Heart left ventricle (tissue), 16 donors: Measurements from ENCODE around the gene MACROD1. TPM values are rescaled to one million over a fixed set of nuclear protein-coding genes. Genes with fewer than 3 reads are reported as not detected.

Source experiments
- ATAC-seq, 4 donors: fragments of 200-7000 bp; cut with Tn5 transposase; one replicate each; pipeline ENCODE4 v1.9.1; 2020 to 2022; ENCODE audit warnings: moderate library complexity in 4 of 4, mild to moderate bottlenecking in 3 of 4, moderate number of reproducible peaks in 1 of 4
- DNase-seq, 5 donors: peaks; one replicate each; pipeline ENCODE4 v3.0.0-alpha.2; 2020
- H3K27ac ChIP-seq, 12 donors: fragments of 200-600 bp; sonication (generic) in 4 of 12; one replicate each; pipeline versions ENCODE4 v1.5.0 to v1.8.0; 2016 to 2022; ENCODE audit warnings: mild to moderate bottlenecking in 2 of 12
- H3K27me3 ChIP-seq, 9 donors: fragments of 200-600 bp; sonication (generic) in 2 of 9; one replicate each; pipeline versions ENCODE4 v1.5.1 to v1.8.0; 2016 to 2022; ENCODE audit warnings: mild to moderate bottlenecking in 3 of 9
- H3K36me3 ChIP-seq, 9 donors: fragments of 200-600 bp; sonication (generic) in 2 of 9; one replicate each; pipeline versions ENCODE4 v1.5.0 to v1.8.0; 2018 to 2022; ENCODE audit warnings: mild to moderate bottlenecking in 2 of 9
- H3K4me1 ChIP-seq, 12 donors: fragments of 200-600 bp; sonication (generic) in 4 of 12; one replicate each; pipeline versions ENCODE4 v1.5.0 to v1.8.0; 2016 to 2022; ENCODE audit warnings: mild to moderate bottlenecking in 3 of 12
- H3K4me3 ChIP-seq, 12 donors: fragments of 200-600 bp; sonication (generic) in 4 of 12; one replicate each; pipeline versions ENCODE4 v1.5.0 to v1.8.0; 2017 to 2022; ENCODE audit warnings: mild to moderate bottlenecking in 9 of 12, moderate library complexity in 4 of 12
- H3K9me3 ChIP-seq, 12 donors: fragments of 200-600 bp; sonication (generic) in 4 of 12; one replicate each; pipeline versions ENCODE4 v1.5.0 to v1.8.0; 2016 to 2022; ENCODE audit warnings: mild to moderate bottlenecking in 1 of 12
- POLR2A ChIP-seq, 2 donors: fragments of 450-650 bp; IDR thresholded peaks; one replicate each; pipeline ENCODE4 v1.6.1; 2017; ENCODE audit warnings: antibody characterized with exemption in 2 of 2, mild to moderate bottlenecking in 2 of 2, moderate library complexity in 2 of 2
- WGBS, 4 donors: extraction: QIAGEN DNeasy Blood & Tissue Kit in 2 of 4; methylation state at CpG; one replicate each; pipeline versions ENCODE4 v1.1.5 to v1.1.7; 2013 to 2018; 5-methylcytosine and 5-hydroxymethylcytosine counted together
- intact Hi-C, 10 donors: fragments of 100-400 bp; cut with DNase I; formaldehyde crosslinking; loops; one replicate each; pipeline versions ENCODE4 v1.11.1 to v1.14.2; 2022
- polyA plus RNA-seq, 2 donors: library from polyadenylated mRNA; stranded (reverse); fragments of 200-250 nt; gene quantifications; one replicate each; pipeline ENCODE4 v1.2.3, GENCODE V29; 2013
- total RNA-seq, 9 donors: library from RNA; depleted of rRNA in 2 of 9; stranded (reverse); fragments of >200 nt in 2 of 9; fragmentation: NEBNext Ultra II Directional in 3 of 9; extraction: Animal tissue kit (Norgen Biotek cat#: 25700) in 3 of 9; gene quantifications; one replicate each; pipeline versions ENCODE4 v1.1.0 to v1.2.4, GENCODE V29; 2016 to 2023
- TF ChIP-seq, protein P1 (sequence below), 12 donors: fragments of 200-600 bp; sonication (generic) in 4 of 12; IDR thresholded peaks; one replicate each; pipeline versions ENCODE4 v1.5.0 to v1.8.0; 2018 to 2022; ENCODE audit warnings: antibody characterized with exemption in 12 of 12, mild to moderate bottlenecking in 5 of 12
- donor health status: ischemic (EF 13 %, LVEDD 7.1; RV severe dilation, severe dysfunction).
- donor health status: healthy with polysubstance abuse.
- donor health status: DM: no; HTN: yes; CAD: no.
- donor health status: DM: no; HTN: no; CAD: no.
- donor health status: ischemic (EF 25% LVEDD 6.9; RV normal size, moderate dysfunction).
- donor health status: ischemic (EF 25% LVEDD 5.7; RV mildly dilated, moderate dysfunction).
- donor health status: healthy.
- donor health status: DM: yes; HTN: yes; CAD: no.
- donor health status: ischemic (EF 35%, LVEDD 5.7; RV mildly dilated, moderate dysfunction).
- donor health status: nonischemic (EF 11% LVEDD 7.7; RV severe dilation, severe dysfunction).
- donor health status: DM: yes; HTN: yes; CAD: no.
- donor health status: PGD.
- donor health status: ischemic (EF 29% LVEDD 5.4; RV normal size, mild dysfunction).
- donor health status: nonischemic (EF 23%, LVEDD 6.1; RV moderate dilation, normal function).

MACROD1 gene
- total and polyA plus RNA-seq, 11 donors = 48.9 to 287 (median 116) TPM

DNA sequence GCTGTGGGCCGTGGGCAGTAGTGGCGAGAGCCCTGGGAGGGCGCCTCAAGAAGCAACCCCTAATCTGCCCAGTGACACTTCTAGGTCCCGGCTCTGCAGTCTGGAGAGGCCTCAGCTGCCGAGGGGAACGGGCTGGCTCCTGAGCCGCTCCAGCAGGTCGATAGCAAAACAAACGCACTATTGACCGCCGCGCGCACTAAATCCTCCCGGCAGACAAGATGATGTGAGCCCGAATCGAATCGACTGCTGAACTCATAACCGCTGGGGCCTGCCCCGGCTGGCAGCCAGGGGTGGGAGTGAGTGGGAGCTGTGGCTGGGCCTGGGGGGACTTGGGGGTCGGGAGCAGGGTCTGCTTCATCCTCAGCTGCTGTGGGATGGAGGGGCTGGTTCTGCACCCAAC is 94.1 kb downstream of the MACROD1 start:
- ATAC-seq (no peak), DNase-seq (no peak)
- intact Hi-C loops = no loop called here
- TF ChIP-seq, protein P1, sequence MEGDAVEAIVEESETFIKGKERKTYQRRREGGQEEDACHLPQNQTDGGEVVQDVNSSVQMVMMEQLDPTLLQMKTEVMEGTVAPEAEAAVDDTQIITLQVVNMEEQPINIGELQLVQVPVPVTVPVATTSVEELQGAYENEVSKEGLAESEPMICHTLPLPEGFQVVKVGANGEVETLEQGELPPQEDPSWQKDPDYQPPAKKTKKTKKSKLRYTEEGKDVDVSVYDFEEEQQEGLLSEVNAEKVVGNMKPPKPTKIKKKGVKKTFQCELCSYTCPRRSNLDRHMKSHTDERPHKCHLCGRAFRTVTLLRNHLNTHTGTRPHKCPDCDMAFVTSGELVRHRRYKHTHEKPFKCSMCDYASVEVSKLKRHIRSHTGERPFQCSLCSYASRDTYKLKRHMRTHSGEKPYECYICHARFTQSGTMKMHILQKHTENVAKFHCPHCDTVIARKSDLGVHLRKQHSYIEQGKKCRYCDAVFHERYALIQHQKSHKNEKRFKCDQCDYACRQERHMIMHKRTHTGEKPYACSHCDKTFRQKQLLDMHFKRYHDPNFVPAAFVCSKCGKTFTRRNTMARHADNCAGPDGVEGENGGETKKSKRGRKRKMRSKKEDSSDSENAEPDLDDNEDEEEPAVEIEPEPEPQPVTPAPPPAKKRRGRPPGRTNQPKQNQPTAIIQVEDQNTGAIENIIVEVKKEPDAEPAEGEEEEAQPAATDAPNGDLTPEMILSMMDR (IDR thresholded peaks at IDR 0.05) = no peak
- no peak for TF ChIP-seq POLR2A (IDR thresholded peaks at IDR 0.05)
- H3K4me1 ChIP-seq = peaks cover 0 to 65% (median 6%) of the 10 kb centered on the region in 12 donors
- H3K4me3 ChIP-seq = no peak overlapping the region
- H3K27me3 ChIP-seq = no peaks in the 10 kb centered on the region
- H3K27ac ChIP-seq = no peak overlapping the region
- WGBS, 4 donors = 89 to 93% (median 90%) methylated on average over 20 of the region's 20 CpGs
- no peaks in the 10 kb centered on the region for H3K9me3 ChIP-seq
- H3K36me3 ChIP-seq = no peaks in the 10 kb centered on the region

DNA sequence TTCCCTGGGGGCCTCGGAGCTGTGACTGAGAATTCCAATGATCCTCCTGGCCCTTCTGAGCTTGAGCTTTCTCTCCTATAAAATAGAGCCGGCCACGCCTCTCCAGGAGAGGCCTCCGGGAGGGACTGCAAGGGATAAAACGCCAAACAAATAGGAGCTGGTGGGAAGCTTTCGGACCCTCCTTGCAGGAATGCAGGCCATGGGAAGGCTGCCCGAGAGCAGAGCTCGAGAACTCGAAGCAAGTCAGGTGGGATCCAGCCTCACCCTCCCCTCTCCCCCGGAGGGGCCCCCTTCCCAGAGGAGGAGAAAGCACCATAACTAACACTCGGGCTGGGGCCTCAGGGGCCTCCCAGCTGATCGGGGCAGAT is 95.6 kb downstream of the MACROD1 start:
- ATAC-seq (no peak), DNase-seq (no peak)
- Histone ChIP-seq H3K4me1 (peaks cover 0 to 49% (median 5%) of the 10 kb centered on the region in 12 donors), H3K27ac (no peak overlapping the region), H3K36me3 (no peaks in the 10 kb centered on the region), H3K4me3 (no peak overlapping the region), H3K27me3 (no peaks in the 10 kb centered on the region), H3K9me3 (no peaks in the 10 kb centered on the region)
- 73 to 83% (median 80%) methylated on average over 12 of the region's 12 CpGs for WGBS, 4 donors
- intact Hi-C loops = no loop called here
- TF ChIP-seq POLR2A (IDR thresholded peaks at IDR 0.05) = no peak
- TF ChIP-seq, protein P1 (IDR thresholded peaks at IDR 0.05) = no peak

DNA sequence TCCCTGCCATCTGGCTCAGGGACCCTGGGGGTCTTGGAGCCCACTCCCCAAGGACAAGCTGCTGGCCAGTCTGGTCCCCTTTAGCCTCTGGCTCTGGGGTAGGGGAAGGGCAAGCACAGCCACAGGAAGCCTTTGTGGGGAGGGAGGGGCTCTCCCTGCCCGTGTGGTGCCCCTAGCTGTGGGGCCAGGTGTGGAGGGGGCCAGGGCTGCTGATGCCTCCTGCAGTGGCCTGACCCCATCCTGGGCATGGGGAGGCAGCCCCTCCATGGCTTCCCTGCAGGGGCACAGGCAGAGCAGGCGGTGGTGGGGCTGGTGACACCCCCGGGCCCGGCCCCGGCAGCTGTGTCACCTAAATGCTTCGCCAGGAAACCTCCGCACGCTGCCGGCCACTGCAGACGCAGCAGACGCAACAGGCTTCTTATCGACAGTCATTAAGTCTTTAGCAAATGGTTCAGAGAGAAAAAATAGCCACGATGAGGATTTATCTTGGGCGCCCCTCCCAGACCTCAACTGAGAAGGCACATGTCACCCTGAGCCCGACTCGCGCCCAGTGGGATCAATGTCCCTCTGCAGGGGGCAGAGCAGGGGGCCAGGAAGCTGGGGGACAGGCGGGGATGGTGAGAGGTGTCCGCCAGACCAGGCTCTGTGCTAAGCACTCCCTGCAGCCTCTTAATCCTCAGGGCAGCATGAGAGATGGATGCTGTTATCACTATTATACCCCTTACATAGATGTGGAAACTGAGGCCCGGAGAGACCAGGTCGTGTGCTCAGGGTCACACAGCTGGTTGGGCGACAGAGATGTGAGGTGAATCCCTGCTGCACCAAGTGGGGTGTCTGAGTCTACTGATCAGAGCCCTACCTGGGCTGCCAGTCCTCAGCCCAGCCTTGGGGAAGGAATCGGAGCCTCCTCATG is 96.3 kb downstream of the MACROD1 start:
- TF ChIP-seq, protein P1 (IDR thresholded peaks at IDR 0.05) = no peak
- no peak for TF ChIP-seq POLR2A (IDR thresholded peaks at IDR 0.05)
- Histone ChIP-seq H3K36me3 (no peaks in the 10 kb centered on the region), H3K4me3 (no peak overlapping the region), H3K27me3 (no peaks in the 10 kb centered on the region), H3K27ac (no peak overlapping the region), H3K4me1 (peaks cover 0 to 46% (median 5%) of the 10 kb centered on the region in 12 donors), H3K9me3 (no peaks in the 10 kb centered on the region)
- no peak for DNase-seq
- intact Hi-C loops = no loop called here
- peak in 2 of 4 donors; percentile 7 to 9 for ATAC-seq
- WGBS, 4 donors = 60 to 80% (median 63%) methylated on average over 17 to 23 of the region's 23 CpGs

DNA sequence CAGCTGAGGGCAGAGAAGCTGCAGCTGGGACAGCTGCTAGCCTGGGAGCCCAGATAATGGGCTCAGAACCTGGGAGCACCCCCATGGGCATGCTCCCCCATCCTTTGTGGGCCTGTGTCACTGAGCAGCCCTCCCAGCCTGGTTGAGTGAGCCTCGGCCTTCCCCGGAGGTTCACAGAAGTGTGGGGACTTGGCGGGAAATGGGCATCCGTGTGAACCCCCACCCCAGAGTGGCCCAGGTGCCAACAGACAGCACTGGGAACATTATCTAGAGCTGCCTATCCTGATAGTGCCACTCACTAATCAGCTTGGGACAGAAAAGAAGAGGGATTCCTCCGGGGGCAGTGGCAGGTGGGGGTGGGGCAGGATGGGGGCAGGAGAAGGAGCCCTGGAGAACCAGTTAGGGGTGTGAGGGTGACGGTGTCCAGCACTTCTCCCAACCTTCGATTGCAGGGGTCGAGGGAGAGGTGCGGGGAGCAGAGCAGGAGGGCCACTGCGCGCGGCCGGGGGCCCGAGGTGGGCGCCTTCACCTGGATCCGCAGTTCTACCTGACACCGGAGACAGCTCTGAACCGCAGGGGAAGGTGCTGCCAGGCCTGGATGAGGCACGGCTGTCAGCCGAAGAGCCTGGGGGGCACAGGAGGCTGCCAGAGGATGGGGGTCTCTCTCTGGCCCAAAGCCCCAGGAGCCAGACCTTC is 97.1 kb downstream of the MACROD1 start:
- WGBS, 4 donors = 80 to 89% (median 85%) methylated on average over 14 to 20 of the region's 20 CpGs
- no peak overlapping the region for H3K4me3 ChIP-seq
- DNase-seq = no peak
- peaks cover 0 to 41% (median 4%) of the 10 kb centered on the region in 12 donors for H3K4me1 ChIP-seq
- TF ChIP-seq, protein P1 (IDR thresholded peaks at IDR 0.05) = no peak
- no peak for TF ChIP-seq POLR2A (IDR thresholded peaks at IDR 0.05)
- H3K27me3 ChIP-seq = no peaks in the 10 kb centered on the region
- no peaks in the 10 kb centered on the region for H3K9me3 ChIP-seq
- H3K36me3 ChIP-seq = no peaks in the 10 kb centered on the region
- intact Hi-C loops = no loop called here
- ATAC-seq = no peak
- no peak overlapping the region for H3K27ac ChIP-seq
